WTC11 (cell line): ENCODE data around the gene TCF12. TPM values are rescaled to one million over a fixed set of nuclear protein-coding genes. Genes with fewer than 3 reads are reported as not detected.

Experiments used
- ATAC-seq: fragments of 200-7000 bp; cut with Tn5 transposase; 2 replicates; pipeline ENCODE4 v1.10.0; 2021; ENCODE audit warnings: mild to moderate bottlenecking, moderate library complexity
- CTCF ChIA-PET: fragments of 300-600 bp; sonication (Branson Sonifier 250); formaldehyde crosslinking; loops from one replicate; lab custom pipeline; 2021; ENCODE audit warnings: antibody characterized with exemption; lab: Charles Lee
- POLR2A ChIA-PET: fragments of 350-600 bp; sonication (Branson Sonifier 250); formaldehyde crosslinking; loops from one replicate; lab custom pipeline; 2021; ENCODE audit warnings: antibody characterized with exemption; lab: Charles Lee
- DNase-seq: peaks from one replicate; pipeline ENCODE4 v3.0.0; 2021; ENCODE audit warnings: low spot score
- H3K27ac Mint-ChIP-seq: 2 replicates; pipeline ENCODE4 v1.8.0; 2021; ENCODE audit warnings: mixed read lengths
- H3K27me3 Mint-ChIP-seq: 2 replicates; pipeline ENCODE4 v1.8.0; 2021; ENCODE audit warnings: low read depth, mild to moderate bottlenecking, moderate library complexity, mixed read lengths
- H3K36me3 Mint-ChIP-seq: 2 replicates; pipeline ENCODE4 v1.8.0; 2021; ENCODE audit warnings: mixed read lengths
- H3K4me1 Mint-ChIP-seq: 2 replicates; pipeline ENCODE4 v1.8.0; 2022; ENCODE audit warnings: mixed read lengths
- H3K4me3 Mint-ChIP-seq: 2 replicates; pipeline ENCODE4 v1.8.0; 2021; ENCODE audit warnings: mild to moderate bottlenecking, moderate library complexity, mixed read lengths
- H3K9me3 Mint-ChIP-seq: 2 replicates; pipeline ENCODE4 v1.8.0; 2021; ENCODE audit warnings: mixed read lengths
- CBFB ChIP-seq: sonication (generic); formaldehyde crosslinking; IDR thresholded peaks from 2 replicates; pipeline ENCODE4 v1.8.1; 2022; ENCODE audit warnings: mild to moderate bottlenecking, low read depth, missing genetic modification reagents
- CDX4 ChIP-seq: fragments of 250-450 bp; sonication (Bioruptor Pico); IDR thresholded peaks from 2 replicates; pipeline ENCODE4 v1.9.0; 2021; ENCODE audit warnings: moderate library complexity, mild to moderate bottlenecking, inconsistent platforms, borderline replicate concordance
- ETV6 ChIP-seq: sonication (generic); formaldehyde crosslinking; IDR thresholded peaks from 2 replicates; pipeline ENCODE4 v1.8.1; 2022; ENCODE audit warnings: mild to moderate bottlenecking, missing genetic modification reagents
- FOXJ3 ChIP-seq: sonication (generic); formaldehyde crosslinking; IDR thresholded peaks from 2 replicates; pipeline ENCODE4 v1.9.0; 2021; ENCODE audit warnings: missing genetic modification reagents, mild to moderate bottlenecking, borderline replicate concordance
- FOXP1 ChIP-seq: sonication (generic); formaldehyde crosslinking; IDR thresholded peaks from 2 replicates; pipeline ENCODE4 v1.8.0; 2022; ENCODE audit warnings: missing genetic modification reagents, mild to moderate bottlenecking, moderate library complexity, borderline replicate concordance
- GABPB1 ChIP-seq: sonication (generic); formaldehyde crosslinking; IDR thresholded peaks from 2 replicates; pipeline ENCODE4 v1.8.1; 2023; ENCODE audit warnings: mild to moderate bottlenecking, missing genetic modification reagents
- KAT7 ChIP-seq: sonication (generic); formaldehyde crosslinking; IDR thresholded peaks from 2 replicates; pipeline ENCODE4 v1.8.1; 2023; ENCODE audit warnings: missing genetic modification reagents, mild to moderate bottlenecking, borderline replicate concordance
- MXD4 ChIP-seq: fragments of 250-450 bp; sonication (Bioruptor Pico); IDR thresholded peaks from 2 replicates; pipeline ENCODE4 v1.8.0; 2021; ENCODE audit warnings: mild to moderate bottlenecking, moderate library complexity, borderline replicate concordance
- NFYB ChIP-seq: sonication (generic); formaldehyde crosslinking; conservative IDR thresholded peaks from 2 replicates; pipeline ENCODE4 v1.8.0; 2022; ENCODE audit warnings: low read depth, missing genetic modification reagents
- PRRX2 ChIP-seq: fragments of 250-450 bp; sonication (Bioruptor Pico); IDR thresholded peaks from 2 replicates; pipeline ENCODE4 v1.8.0; 2021; ENCODE audit warnings: mild to moderate bottlenecking
- SMAD4 ChIP-seq: sonication (generic); formaldehyde crosslinking; IDR thresholded peaks from 2 replicates; pipeline ENCODE4 v1.8.0; 2022; ENCODE audit warnings: mild to moderate bottlenecking, missing genetic modification reagents
- TCF7 ChIP-seq: sonication (generic); formaldehyde crosslinking; IDR thresholded peaks from 2 replicates; pipeline ENCODE4 v1.8.0; 2022; ENCODE audit warnings: mild to moderate bottlenecking, low read depth, missing genetic modification reagents, moderate library complexity
- ZBTB21 ChIP-seq: sonication (generic); formaldehyde crosslinking; IDR thresholded peaks from 2 replicates; pipeline ENCODE4 v1.8.1; 2023; ENCODE audit warnings: mild to moderate bottlenecking, missing genetic modification reagents, borderline replicate concordance
- ZNF317 ChIP-seq: sonication (generic); formaldehyde crosslinking; IDR thresholded peaks from 2 replicates; pipeline ENCODE4 v1.8.1; 2023; ENCODE audit warnings: low read depth, mild to moderate bottlenecking, moderate library complexity, missing genetic modification reagents, borderline replicate concordance
- ZNF416 ChIP-seq: fragments of 250-450 bp; sonication (Bioruptor Pico); IDR thresholded peaks from 2 replicates; pipeline ENCODE4 v1.9.0; 2021; ENCODE audit warnings: mild to moderate bottlenecking, inconsistent platforms
- ZNF423 ChIP-seq: fragments of 250-450 bp; sonication (Bioruptor Pico); IDR thresholded peaks from 2 replicates; pipeline ENCODE4 v2.1.2; 2022; ENCODE audit warnings: mild to moderate bottlenecking, moderate library complexity
- total RNA-seq: library from RNA; stranded (reverse); gene quantifications from 3 replicates; pipeline ENCODE4 v1.2.3, GENCODE V29; 2021
- TF ChIP-seq, protein P1 (sequence below): fragments of 250-450 bp; sonication (Bioruptor Pico); conservative IDR thresholded peaks from 2 replicates; pipeline ENCODE4 v1.9.0; 2021; ENCODE audit warnings: mild to moderate bottlenecking
- TF ChIP-seq, protein P2 (sequence below): sonication (generic); formaldehyde crosslinking; IDR thresholded peaks from 2 replicates; pipeline ENCODE4 v1.8.0; 2022; ENCODE audit warnings: mild to moderate bottlenecking, missing genetic modification reagents
- TF ChIP-seq, protein P3 (sequence below): fragments of 250-450 bp; sonication (Bioruptor Pico); IDR thresholded peaks from 2 replicates; pipeline ENCODE4 v1.8.0; 2021; ENCODE audit warnings: mild to moderate bottlenecking
- TF ChIP-seq, protein P4 (sequence below): sonication (generic); formaldehyde crosslinking; IDR thresholded peaks from 2 replicates; pipeline ENCODE4 v1.8.1; 2022; ENCODE audit warnings: missing genetic modification reagents, borderline replicate concordance
- TF ChIP-seq, protein P5 (sequence below): sonication (generic); formaldehyde crosslinking; IDR thresholded peaks from 2 replicates; pipeline ENCODE4 v1.8.1; 2023; ENCODE audit warnings: mild to moderate bottlenecking, missing genetic modification reagents, moderate library complexity

Gene TCF12
- total RNA-seq, 1 experiment from 2014 or later, result 73.2 TPM

- no peak for TF ChIP-seq FOXP1 (CRISPR knock-in tag)
- no peak for TF ChIP-seq ZBTB21
- no peak for TF ChIP-seq ZNF423 (CRISPR knock-in tag)
- TF ChIP-seq, protein P1, sequence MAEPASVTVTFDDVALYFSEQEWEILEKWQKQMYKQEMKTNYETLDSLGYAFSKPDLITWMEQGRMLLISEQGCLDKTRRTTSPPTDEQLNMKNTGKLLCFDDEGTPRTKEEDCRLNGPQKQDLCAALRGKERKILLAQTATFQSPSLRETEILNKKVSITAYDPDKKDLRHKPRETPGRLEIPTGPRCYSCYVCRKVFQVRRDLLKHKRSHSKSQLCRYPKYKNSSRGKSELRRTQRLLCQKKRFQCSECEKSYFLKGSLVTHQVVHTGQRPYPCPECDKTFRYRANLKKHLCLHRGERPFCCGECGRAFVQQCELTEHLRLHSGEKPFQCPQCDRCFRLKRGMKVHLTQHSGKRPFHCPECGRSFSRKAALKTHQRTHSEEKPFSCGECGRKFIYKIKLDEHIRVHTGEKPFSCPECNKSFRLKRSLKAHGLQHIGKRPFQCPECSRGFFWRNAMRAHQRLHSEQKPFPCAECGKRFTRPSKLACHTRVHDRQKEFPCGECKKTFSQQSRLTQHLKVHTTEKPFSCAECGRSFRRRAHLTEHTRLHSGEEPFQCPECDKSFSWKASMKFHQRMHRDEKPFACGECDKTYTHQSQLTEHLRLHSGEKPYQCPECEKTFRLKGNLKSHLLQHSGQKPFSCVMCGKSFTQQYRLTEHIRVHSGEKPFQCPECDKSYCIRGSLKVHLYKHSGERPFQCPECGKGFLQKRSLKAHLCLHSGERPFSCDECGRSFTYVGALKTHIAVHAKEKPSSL (CRISPR knock-in tag), result no peak
- no peak for TF ChIP-seq MXD4 (CRISPR knock-in tag)
- no peak for TF ChIP-seq CBFB (CRISPR knock-in tag)
- TF ChIP-seq GABPB1 (CRISPR knock-in tag), result no peak
- TF ChIP-seq PRRX2 (CRISPR knock-in tag), result no peak
- TF ChIP-seq SMAD4 (CRISPR knock-in tag), result no peak
- TF ChIP-seq ZNF416 (CRISPR knock-in tag), result no peak
- TF ChIP-seq, all 79 proteins: peak for 0
These were observed 62.0 kb downstream of the TCF12 start (continued) for GRCh38 chr15:56980473-56980872.

- Mint-ChIP-seq H3K27me3 (no peaks in the 10 kb centered on the region), H3K4me3 (no peak overlapping the region), H3K4me1 (peaks cover 47% of the 10 kb centered on the region), H3K9me3 (no peaks in the 10 kb centered on the region), H3K36me3 (no peaks in the 10 kb centered on the region), H3K27ac (no peak overlapping the region)
- ChIA-PET CTCF (no interaction called here), POLR2A (interaction anchor here (0.7 kb wide), 1 partner anchor 17 kb away, joined by 3 read pairs; no protein-coding TSS in a partner anchor)
- DNase-seq (no peak), ATAC-seq (no peak)
- TF ChIP-seq, protein P1 (CRISPR knock-in tag), result no peak
- TF ChIP-seq ZNF317 (CRISPR knock-in tag), result no peak
- TF ChIP-seq FOXJ3 (CRISPR knock-in tag), result no peak
- TF ChIP-seq KAT7 (CRISPR knock-in tag), result no peak
- TF ChIP-seq NFYB (CRISPR knock-in tag), result no peak
- no peak for TF ChIP-seq CDX4 (CRISPR knock-in tag)
- TF ChIP-seq, protein P2, sequence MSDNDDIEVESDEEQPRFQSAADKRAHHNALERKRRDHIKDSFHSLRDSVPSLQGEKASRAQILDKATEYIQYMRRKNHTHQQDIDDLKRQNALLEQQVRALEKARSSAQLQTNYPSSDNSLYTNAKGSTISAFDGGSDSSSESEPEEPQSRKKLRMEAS (CRISPR knock-in tag), result no peak
- no peak for TF ChIP-seq ETV6 (CRISPR knock-in tag)
- TF ChIP-seq, protein P3, sequence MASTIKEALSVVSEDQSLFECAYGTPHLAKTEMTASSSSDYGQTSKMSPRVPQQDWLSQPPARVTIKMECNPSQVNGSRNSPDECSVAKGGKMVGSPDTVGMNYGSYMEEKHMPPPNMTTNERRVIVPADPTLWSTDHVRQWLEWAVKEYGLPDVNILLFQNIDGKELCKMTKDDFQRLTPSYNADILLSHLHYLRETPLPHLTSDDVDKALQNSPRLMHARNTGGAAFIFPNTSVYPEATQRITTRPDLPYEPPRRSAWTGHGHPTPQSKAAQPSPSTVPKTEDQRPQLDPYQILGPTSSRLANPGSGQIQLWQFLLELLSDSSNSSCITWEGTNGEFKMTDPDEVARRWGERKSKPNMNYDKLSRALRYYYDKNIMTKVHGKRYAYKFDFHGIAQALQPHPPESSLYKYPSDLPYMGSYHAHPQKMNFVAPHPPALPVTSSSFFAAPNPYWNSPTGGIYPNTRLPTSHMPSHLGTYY (CRISPR knock-in tag), result no peak
These were observed 62.7 kb downstream of the TCF12 start for GRCh38 chr15:56981160-56981559.

DNA sequence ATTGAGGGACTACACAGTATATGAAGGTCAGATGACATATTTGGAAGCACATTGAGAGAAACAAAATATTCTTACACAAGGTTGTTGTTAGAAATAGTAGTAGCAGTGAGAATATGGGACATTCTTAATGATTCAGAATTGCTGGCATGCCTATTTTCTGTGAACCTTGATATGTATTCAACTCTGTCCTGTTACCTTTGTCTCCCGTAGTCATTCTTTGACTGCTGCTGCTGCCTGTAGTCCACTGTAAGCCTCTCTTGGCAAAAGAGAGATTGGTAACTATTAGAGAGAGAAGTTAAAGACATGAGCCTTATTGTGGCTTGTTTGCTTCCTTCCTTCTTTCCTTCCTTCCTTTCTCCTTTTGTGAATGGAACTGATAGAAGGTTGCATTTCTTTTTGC, 64.5 kb downstream of the TCF12 start:
- Mint-ChIP-seq H3K36me3 (no peaks in the 10 kb centered on the region), H3K27ac (peak overlapping the region; percentile 52; the same call in 1 of the 2 replicates), H3K9me3 (no peaks in the 10 kb centered on the region), H3K4me3 (no peak overlapping the region), H3K4me1 (peaks cover 50% of the 10 kb centered on the region), H3K27me3 (no peaks in the 10 kb centered on the region)
- ChIA-PET CTCF (no interaction called here), POLR2A (no interaction called here)
- DNase-seq (no peak), ATAC-seq (no peak)
- TF ChIP-seq, protein P4, sequence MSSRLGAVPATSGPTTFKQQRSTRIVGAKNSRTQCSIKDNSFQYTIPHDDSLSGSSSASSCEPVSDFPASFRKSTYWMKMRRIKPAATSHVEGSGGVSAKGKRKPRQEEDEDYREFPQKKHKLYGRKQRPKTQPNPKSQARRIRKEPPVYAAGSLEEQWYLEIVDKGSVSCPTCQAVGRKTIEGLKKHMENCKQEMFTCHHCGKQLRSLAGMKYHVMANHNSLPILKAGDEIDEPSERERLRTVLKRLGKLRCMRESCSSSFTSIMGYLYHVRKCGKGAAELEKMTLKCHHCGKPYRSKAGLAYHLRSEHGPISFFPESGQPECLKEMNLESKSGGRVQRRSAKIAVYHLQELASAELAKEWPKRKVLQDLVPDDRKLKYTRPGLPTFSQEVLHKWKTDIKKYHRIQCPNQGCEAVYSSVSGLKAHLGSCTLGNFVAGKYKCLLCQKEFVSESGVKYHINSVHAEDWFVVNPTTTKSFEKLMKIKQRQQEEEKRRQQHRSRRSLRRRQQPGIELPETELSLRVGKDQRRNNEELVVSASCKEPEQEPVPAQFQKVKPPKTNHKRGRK (CRISPR knock-in tag), result no peak
- TF ChIP-seq, protein P5, sequence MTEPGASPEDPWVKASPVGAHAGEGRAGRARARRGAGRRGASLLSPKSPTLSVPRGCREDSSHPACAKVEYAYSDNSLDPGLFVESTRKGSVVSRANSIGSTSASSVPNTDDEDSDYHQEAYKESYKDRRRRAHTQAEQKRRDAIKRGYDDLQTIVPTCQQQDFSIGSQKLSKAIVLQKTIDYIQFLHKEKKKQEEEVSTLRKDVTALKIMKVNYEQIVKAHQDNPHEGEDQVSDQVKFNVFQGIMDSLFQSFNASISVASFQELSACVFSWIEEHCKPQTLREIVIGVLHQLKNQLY, result no peak
- TF ChIP-seq TCF7 (CRISPR knock-in tag), result no peak
- TF ChIP-seq, protein P1 (CRISPR knock-in tag), result no peak
